GM12874 (cell line): ENCODE results near the gene SLC35F1.

Experiments
- TF ChIP-seq, protein P1 (sequence below): IDR thresholded peaks from 2 replicates; pipeline ENCODE4 v1.5.1; 2011; ENCODE audit warnings: low read depth, mild to moderate bottlenecking, control low read depth, low read length, moderate library complexity; ENCODE audit not compliant: insufficient read depth

Gene SLC35F1

DNA sequence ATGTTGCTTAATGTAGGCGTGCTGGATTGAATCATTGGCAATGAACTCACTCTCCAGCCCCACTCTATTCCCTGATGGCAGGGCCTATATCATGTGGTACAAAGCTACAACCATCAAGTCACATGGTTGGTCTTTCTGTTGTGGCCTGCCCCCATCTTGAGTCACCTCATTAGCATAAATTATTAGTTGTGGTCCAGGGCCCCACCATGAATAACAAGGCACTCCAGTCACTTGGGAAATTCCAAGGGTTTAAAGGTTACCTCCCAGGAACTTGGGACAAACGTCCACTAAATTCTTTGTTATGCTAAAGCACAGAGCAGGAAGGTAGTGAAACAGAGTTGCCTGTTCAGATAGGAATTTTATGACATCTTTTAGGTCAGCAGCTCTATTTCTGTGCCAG lies 193.7 kb downstream of the SLC35F1 start:
- TF ChIP-seq, protein P1, sequence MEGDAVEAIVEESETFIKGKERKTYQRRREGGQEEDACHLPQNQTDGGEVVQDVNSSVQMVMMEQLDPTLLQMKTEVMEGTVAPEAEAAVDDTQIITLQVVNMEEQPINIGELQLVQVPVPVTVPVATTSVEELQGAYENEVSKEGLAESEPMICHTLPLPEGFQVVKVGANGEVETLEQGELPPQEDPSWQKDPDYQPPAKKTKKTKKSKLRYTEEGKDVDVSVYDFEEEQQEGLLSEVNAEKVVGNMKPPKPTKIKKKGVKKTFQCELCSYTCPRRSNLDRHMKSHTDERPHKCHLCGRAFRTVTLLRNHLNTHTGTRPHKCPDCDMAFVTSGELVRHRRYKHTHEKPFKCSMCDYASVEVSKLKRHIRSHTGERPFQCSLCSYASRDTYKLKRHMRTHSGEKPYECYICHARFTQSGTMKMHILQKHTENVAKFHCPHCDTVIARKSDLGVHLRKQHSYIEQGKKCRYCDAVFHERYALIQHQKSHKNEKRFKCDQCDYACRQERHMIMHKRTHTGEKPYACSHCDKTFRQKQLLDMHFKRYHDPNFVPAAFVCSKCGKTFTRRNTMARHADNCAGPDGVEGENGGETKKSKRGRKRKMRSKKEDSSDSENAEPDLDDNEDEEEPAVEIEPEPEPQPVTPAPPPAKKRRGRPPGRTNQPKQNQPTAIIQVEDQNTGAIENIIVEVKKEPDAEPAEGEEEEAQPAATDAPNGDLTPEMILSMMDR: no peak

DNA sequence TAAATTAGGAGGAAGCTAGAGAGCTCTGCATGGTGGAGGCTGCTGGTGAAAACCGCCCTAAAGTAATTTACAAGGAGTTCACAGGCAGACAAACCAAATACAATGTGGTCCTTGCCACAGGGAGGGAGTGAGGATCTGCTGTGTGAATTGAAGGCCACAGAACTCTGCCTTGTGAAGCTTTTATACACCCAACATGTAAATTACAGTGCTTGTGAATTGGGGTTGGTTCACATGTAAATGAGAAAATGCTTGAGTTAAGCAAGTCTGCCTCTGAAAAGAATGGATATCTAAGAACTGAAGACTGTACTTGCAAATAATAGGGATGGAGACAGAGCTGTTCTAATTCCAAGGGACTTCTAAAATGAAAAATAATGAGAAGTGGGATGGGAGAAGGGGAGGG lies 194.2 kb downstream of the SLC35F1 start:
- TF ChIP-seq, protein P1: no peak

DNA sequence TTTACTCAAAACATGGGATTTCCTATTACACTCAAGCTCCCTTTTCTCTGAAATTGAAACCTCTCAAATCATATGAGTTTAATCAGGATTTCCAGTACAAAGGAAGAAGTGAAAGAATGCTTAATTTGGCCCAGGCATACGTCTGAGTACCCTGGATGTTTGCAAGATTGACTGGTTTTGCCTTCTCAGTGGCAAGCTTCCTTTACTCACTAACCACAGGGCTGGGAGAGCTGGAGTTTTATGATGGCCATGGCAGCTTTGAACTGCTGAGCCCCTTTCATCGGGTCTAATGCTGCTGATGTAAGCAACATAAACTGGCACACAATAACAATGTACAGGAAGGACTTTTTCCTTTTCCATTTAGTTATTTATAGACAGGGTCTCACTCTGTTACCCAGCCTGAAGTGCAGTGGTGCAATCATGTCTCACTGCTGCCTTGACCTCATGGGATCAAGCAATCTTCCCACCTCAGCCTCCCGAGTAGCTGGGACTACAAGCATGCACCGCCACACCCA lies 194.8 kb downstream of the SLC35F1 start:
- TF ChIP-seq, protein P1: no peak

DNA sequence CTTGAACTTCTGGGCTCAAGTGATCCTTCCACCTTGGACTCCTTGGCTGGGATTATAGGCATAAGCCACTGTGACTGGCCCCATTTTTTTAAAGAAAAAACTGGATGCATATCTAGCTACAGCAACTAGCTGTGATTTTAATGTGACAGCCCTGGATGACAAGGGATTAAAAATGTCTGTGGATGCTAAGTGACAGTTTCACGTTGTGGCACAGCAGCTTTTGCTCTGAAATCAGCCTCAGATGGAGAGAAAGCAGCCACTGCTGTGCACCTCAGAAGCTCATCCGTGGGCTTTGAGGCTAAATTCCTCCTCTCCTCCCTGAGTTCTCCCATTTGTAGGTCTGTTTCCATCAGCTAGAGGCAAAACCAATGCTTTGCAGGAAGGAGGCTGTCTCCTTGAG lies 195.3 kb downstream of the SLC35F1 start:
- TF ChIP-seq, protein P1: no peak

DNA sequence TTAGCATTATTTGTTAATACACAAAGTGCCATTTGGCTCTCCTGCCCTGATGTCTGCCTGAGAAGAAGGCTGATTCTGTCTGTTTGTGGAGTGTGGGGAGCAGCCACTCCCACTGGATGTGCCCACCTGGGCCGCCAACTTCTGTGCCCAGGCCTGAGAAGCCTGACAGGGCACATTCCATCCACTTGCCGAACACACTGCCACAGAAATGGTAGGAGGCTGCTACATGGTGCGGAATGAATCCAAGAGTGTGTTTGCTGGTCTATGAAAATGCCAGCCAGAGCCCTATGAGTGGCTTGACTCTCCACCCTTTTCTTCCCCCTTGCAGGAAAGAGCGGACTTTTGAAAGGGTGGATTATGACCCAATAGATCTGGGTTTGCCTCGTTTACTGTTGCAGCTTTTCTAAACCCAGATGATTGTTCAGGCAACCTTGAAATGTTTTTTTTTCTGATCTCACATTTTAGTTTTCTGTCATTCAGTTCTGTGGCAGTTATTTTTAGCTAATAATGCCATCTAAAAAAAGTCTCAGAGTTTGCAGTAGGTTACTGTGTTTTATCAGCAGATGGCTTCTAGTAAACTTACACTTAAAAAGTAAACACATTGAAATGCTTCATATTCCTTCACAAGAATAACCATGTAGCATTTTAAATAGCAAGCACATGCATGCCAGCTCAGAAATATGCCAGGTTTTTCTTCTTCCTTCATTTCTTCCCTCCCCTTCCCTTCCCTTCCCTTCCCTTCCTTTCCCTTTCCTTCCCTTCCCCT lies 196.5 kb downstream of the SLC35F1 start:
- TF ChIP-seq, protein P1: no peak

DNA sequence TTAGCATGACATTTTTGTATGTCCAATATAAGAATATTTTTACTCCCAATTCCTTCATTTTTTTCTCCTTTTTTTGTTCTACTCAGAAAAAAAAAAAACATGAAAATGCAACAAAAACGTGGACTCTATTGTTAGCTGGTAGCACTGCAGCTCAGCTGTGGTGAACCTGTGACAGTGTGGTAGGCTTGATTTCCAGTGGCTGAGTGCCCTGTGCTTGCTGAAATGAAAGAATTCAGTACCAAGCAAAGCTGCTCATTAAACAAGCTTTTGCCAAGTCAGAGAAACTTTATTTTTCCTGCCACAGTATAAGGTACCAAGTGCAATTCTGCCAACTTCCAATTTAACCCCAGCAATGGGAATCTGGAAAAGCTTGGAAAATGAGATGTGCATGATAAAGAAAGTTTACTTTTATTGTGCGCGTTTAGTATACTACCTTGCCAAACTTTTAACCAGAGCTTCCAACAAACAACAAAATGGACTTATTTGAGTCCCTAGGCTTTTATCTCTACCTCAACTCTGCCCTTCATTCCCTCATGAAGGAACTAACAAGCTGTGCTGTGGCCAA lies 215.2 kb downstream of the SLC35F1 start:
- TF ChIP-seq, protein P1: no peak

DNA sequence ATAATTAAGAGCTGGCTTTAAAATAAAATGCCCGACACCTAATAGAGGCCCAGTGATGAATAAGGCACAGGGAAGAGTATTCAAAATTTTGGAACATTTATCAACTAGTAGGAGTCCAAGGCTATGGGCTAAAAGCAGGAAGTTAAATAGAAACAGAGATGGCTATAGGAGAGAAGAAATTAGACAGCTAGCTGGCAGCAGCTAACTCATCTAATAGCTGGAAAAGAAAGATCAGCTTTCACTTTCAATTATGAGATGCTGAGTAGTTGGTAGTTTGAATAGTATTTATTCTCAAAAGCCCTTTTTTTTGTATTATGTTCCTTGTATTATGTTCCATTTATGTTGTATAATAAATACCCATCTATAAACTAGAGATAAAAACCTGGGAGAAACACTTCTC lies 215.7 kb downstream of the SLC35F1 start:
- TF ChIP-seq, protein P1: no peak
